K562 (cell line): Measurements from ENCODE around the gene PLEKHA8. TPM values are rescaled to one million over a fixed set of nuclear protein-coding genes. Genes with fewer than 3 reads are reported as not detected.
A peak's percentile ranks its signal among the peaks of the same experiment; 100 is the strongest.

Experiments used
- ATAC-seq: fragments of 200-7000 bp; cut with Tn5 transposase; 3 replicates; pipeline ENCODE4 v1.9.1; 2020; ENCODE audit warnings: moderate library complexity
- BruUV-seq: library from RNA; stranded (reverse); fragments of 400-500 nt; replicated peaks from 2 replicates; lab custom pipeline; 2021; lab: Mats Ljungman, UMichigan
- CTCF ChIA-PET: fragments of 300-600 bp; formaldehyde crosslinking; extraction: SDS; loops from one replicate; lab custom pipeline; 2021; ENCODE audit warnings: low intra/inter-chr PET ratio; lab: Yijun Ruan, JAX
- POLR2A ChIA-PET: fragments of 300-600, 350-650 bp; sonication (Branson Sonifier 250); formaldehyde crosslinking; extraction: SDS; loops from one replicate; lab custom pipeline; 2021; ENCODE audit warnings: antibody characterized with exemption, inconsistent platforms; lab: Yijun Ruan, JAX
- DNase-seq, 4 experiments: peaks; one replicate each; pipeline versions ENCODE4 v3.0.0 to v3.0.0-alpha.2; 2011 to 2018; ENCODE audit warnings: low spot score in 3 of 4, mixed read lengths in 3 of 4; ENCODE audit errors: extremely low read depth in 1 of 4
- FAIRE-seq: peaks from 2 replicates; lab custom pipeline; 2011; peaks lifted over from hg19 to GRCh38; lab: Jason Lieb, UNC
- H2AFZ ChIP-seq: 2 replicates; pipeline ENCODE4 v1.6.0; 2011; ENCODE audit warnings: low read depth, low read length, control low read depth, inconsistent platforms
- H3K27ac ChIP-seq: fragments of 200-600 bp; 3 replicates; pipeline ENCODE4 v1.8.0; 2011; ENCODE audit warnings: low read depth, mild to moderate bottlenecking, control low read depth, inconsistent platforms, low read length, moderate library complexity, mixed read lengths; ENCODE audit errors: extremely low read depth
- H3K27me3 ChIP-seq, 2 experiments: fragments of 300-600 bp in 1 of 2; 2 replicates in 1 of 2; 3 replicates in 1 of 2; pipeline versions ENCODE4 v1.6.0 to v1.8.0; 2011; ENCODE audit warnings: inconsistent platforms in 2 of 2, low read length in 2 of 2, mild to moderate bottlenecking in 1 of 2, mixed read lengths in 1 of 2, moderate library complexity in 1 of 2; ENCODE audit not compliant: control insufficient read depth in 2 of 2, insufficient read depth in 2 of 2
- H3K36me3 ChIP-seq: fragments of 300-600 bp; 3 replicates; pipeline ENCODE4 v1.8.0; 2011; ENCODE audit warnings: mild to moderate bottlenecking, low read length, inconsistent platforms; ENCODE audit not compliant: control insufficient read depth, insufficient read depth
- H3K4me1 ChIP-seq, 2 experiments: fragments of 200-600 bp in 1 of 2; replicated peaks in 1 of 2; 2 replicates in 1 of 2; 3 replicates in 1 of 2; pipeline versions ENCODE4 v1.5.1 to v1.8.0; 2011; ENCODE audit warnings: inconsistent platforms in 2 of 2, low read length in 2 of 2, mild to moderate bottlenecking in 1 of 2, mixed read lengths in 1 of 2, moderate library complexity in 1 of 2; ENCODE audit not compliant: control insufficient read depth in 2 of 2, insufficient read depth in 2 of 2
- H3K4me2 ChIP-seq: 2 replicates; pipeline ENCODE4 v1.6.1; 2011; ENCODE audit warnings: low read length, control low read depth, inconsistent platforms, mixed read lengths; ENCODE audit not compliant: insufficient read depth
- H3K4me3 ChIP-seq: fragments of 200-600 bp; sonication (generic), shearing (Covaris generic); 2 replicates; pipeline ENCODE4 v1.5.1; 2016; ENCODE audit warnings: control low read depth, inconsistent platforms
- H3K79me2 ChIP-seq: fragments of 200-600 bp; 3 replicates; pipeline ENCODE4 v1.8.0; 2011; ENCODE audit warnings: low read length, inconsistent platforms; ENCODE audit not compliant: control insufficient read depth, insufficient read depth
- H3K9ac ChIP-seq, 2 experiments: 2 replicates each; pipeline versions ENCODE4 v1.6.0 to v1.6.1; 2011; ENCODE audit warnings: low read depth in 2 of 2, low read length in 2 of 2, control low read depth in 1 of 2, inconsistent platforms in 1 of 2, mild to moderate bottlenecking in 1 of 2, mixed read lengths in 1 of 2; ENCODE audit not compliant: insufficient read depth in 1 of 2
- H3K9me1 ChIP-seq: one replicate; pipeline ENCODE4 v1.6.0; 2011; ENCODE audit warnings: inconsistent platforms, mild to moderate bottlenecking, low read length, moderate library complexity; ENCODE audit not compliant: control insufficient read depth, insufficient read depth
- H3K9me3 ChIP-seq: replicated peaks from 2 replicates; pipeline ENCODE4 v1.5.1; 2011; ENCODE audit warnings: low read depth, low read length, inconsistent platforms; ENCODE audit not compliant: control insufficient read depth, insufficient read depth
- H4K20me1 ChIP-seq: replicated peaks from 2 replicates; pipeline ENCODE4 v1.6.1; 2011; ENCODE audit warnings: low read length, inconsistent platforms, mixed read lengths; ENCODE audit not compliant: control insufficient read depth, insufficient read depth
- ASH1L ChIP-seq: fragments of 450-650 bp; IDR thresholded peaks from 2 replicates; pipeline ENCODE4 v1.6.1; 2018; ENCODE audit warnings: borderline replicate concordance, mild to moderate bottlenecking, low read depth; ENCODE audit not compliant: partially characterized antibody
- CBX5 ChIP-seq: IDR thresholded peaks from 2 replicates; pipeline ENCODE4 v1.6.1; 2014; ENCODE audit warnings: low read depth, borderline replicate concordance
- GABPB2 ChIP-seq: fragments of 250-450 bp; sonication (Bioruptor Pico); conservative IDR thresholded peaks from 2 replicates; pipeline ENCODE4 v1.5.1; 2021; ENCODE audit warnings: mild to moderate bottlenecking
- LEF1 ChIP-seq: fragments of 450-650 bp; IDR thresholded peaks from 2 replicates; pipeline ENCODE4 v1.6.1; 2016; ENCODE audit warnings: mild to moderate bottlenecking
- NBN ChIP-seq: fragments of 450-650 bp; IDR thresholded peaks from 2 replicates; pipeline ENCODE4 v1.6.1; 2016; ENCODE audit warnings: low read depth, mild to moderate bottlenecking
- NFIX ChIP-seq: fragments of 250-450 bp; sonication (Bioruptor Pico); IDR thresholded peaks from 2 replicates; pipeline ENCODE4 v1.4.0; 2020; ENCODE audit warnings: low read depth, mild to moderate bottlenecking, moderate library complexity
- NFRKB ChIP-seq: fragments of 450-650 bp; IDR thresholded peaks from 2 replicates; pipeline ENCODE4 v1.6.1; 2016; ENCODE audit warnings: low read depth
- PHF20 ChIP-seq: fragments of 450-650 bp; IDR thresholded peaks from 2 replicates; pipeline ENCODE4 v1.6.1; 2018; ENCODE audit not compliant: partially characterized antibody
- SRSF9 ChIP-seq: fragments of 200-400 bp; formaldehyde crosslinking; IDR thresholded peaks from 2 replicates; pipeline ENCODE4 v1.6.1; 2017; ENCODE audit warnings: low read depth, low read length, borderline replicate concordance
- ZFPM2 ChIP-seq: fragments of 250-450 bp; sonication (Bioruptor Pico); IDR thresholded peaks from 2 replicates; pipeline ENCODE4 v1.5.1; 2022; ENCODE audit warnings: mild to moderate bottlenecking
- ZNF133 ChIP-seq: fragments of 250-450 bp; sonication (Bioruptor Pico); IDR thresholded peaks from 2 replicates; pipeline ENCODE4 v1.4.0; 2020; ENCODE audit warnings: mild to moderate bottlenecking
- ZNF277 ChIP-seq: fragments of 250-450 bp; sonication (Bioruptor Pico); IDR thresholded peaks from 2 replicates; pipeline ENCODE4 v1.8.0; 2022; ENCODE audit warnings: inconsistent platforms, mild to moderate bottlenecking, moderate library complexity, borderline replicate concordance
- ZNF408 ChIP-seq: fragments of 250-450 bp; sonication (Bioruptor Pico); IDR thresholded peaks from 2 replicates; pipeline ENCODE4 v1.4.0; 2020; ENCODE audit warnings: low read depth, mild to moderate bottlenecking, moderate library complexity
- ZNF707 ChIP-seq: fragments of 250-450 bp; sonication (Bioruptor Pico); conservative IDR thresholded peaks from 2 replicates; pipeline ENCODE4 v1.8.0; 2022; ENCODE audit warnings: inconsistent platforms, mild to moderate bottlenecking, moderate library complexity
- WGBS: fragments of 100-300 bp; shearing (Covaris generic); methylation state at CpG from one replicate; pipeline ENCODE4 v1.1.6; 2016; ENCODE audit warnings: low coverage, mixed read lengths; ENCODE audit not compliant: insufficient coverage; ENCODE audit errors: missing lambda C conversion rate; 5-methylcytosine and 5-hydroxymethylcytosine counted together
- in situ Hi-C: fragments of 300-500 bp; cut with MboI; formaldehyde crosslinking; loops from 4 replicates; pipeline ENCODE4 v1.15.0; 2018; ENCODE audit warnings: inconsistent platforms, mixed read lengths
- intact Hi-C: fragments of 100-400 bp; cut with micrococcal nuclease; formaldehyde crosslinking; loops from 2 replicates; pipeline ENCODE4 v1.14.2; 2022
- polyA plus RNA-seq, 8 experiments: library from polyadenylated mRNA; depleted of rRNA in 4 of 8; stranded (reverse) in 5 of 8; unstranded in 3 of 8; fragments of >200 nt; fragmentation: Nextera tagmentation in 2 of 8; fragmentation: Illumina TruSeq in 1 of 8; extraction: Ambion mirVana in 2 of 8; extraction: Trizol in 1 of 8; gene quantifications; 2 replicates each; pipeline versions ENCODE4 v1.2.1 to v1.2.3, GENCODE V29; 2011 to 2014; ENCODE audit warnings: inconsistent platforms in 1 of 8, missing spikeins in 1 of 8
- total RNA-seq, 7 experiments: library from RNA; depleted of rRNA in 6 of 7; stranded (reverse); fragments of >200 nt in 6 of 7; fragmentation: Illumina TruSeq in 2 of 7; extraction: Trizol in 2 of 7; gene quantifications; 2 replicates each; pipeline versions ENCODE4 v1.2.1 to v1.2.3, GENCODE V29; 2011 to 2021; ENCODE audit warnings: low replicate concordance in 1 of 7
- TF ChIP-seq, protein P1 (sequence below): fragments of 250-450 bp; sonication (Bioruptor Pico); IDR thresholded peaks from 2 replicates; pipeline ENCODE4 v1.9.0; 2021; ENCODE audit warnings: mild to moderate bottlenecking, inconsistent platforms

Gene PLEKHA8
- total and polyA plus RNA-seq, 9 of the 15 experiments (the other 6 are each of a cell fraction or from before 2014, with no cell fraction given) = 3.2 to 16.3 (median 11.8) TPM

GRCh38 chr7:30115709-30116297 is 87.6 kb downstream of the PLEKHA8 start:
- Histone ChIP-seq H4K20me1 (no peaks in the 10 kb centered on the region), H3K4me3 (no peak overlapping the region), H3K9ac (no peak overlapping the region), H3K27ac (no peak overlapping the region), H2AFZ (no peak overlapping the region), H3K79me2 (no peaks in the 10 kb centered on the region; the same call in 2 of the 3 replicates), H3K36me3 (no peaks in the 10 kb centered on the region; the same call in 2 of the 3 replicates), H3K4me2 (no peak overlapping the region), H3K9me1 (no peaks in the 10 kb centered on the region), H3K4me1 (no peaks in the 10 kb centered on the region), H3K27me3 (no peaks in the 10 kb centered on the region), H3K9me3 (peaks cover 11% of the 10 kb centered on the region)
- in situ Hi-C loops (no loop called here), intact Hi-C loops (no loop called here)
- ChIA-PET POLR2A (no interaction called here), CTCF (no interaction called here)
- FAIRE-seq = no peak
- no peak for ATAC-seq
- WGBS = 89% methylated on average over 34 of the region's 34 CpGs
- BruUV-seq = no TSS peak
- DNase-seq = no peak
- TF ChIP-seq ZNF707 (0 out of 2 replicates have a peak, but pooled peaks have one; percentile 27), GABPB2 (CRISPR knock-in tag) (peak; percentile 70; the same call in 1 of the 2 replicates), ZNF408 (CRISPR knock-in tag) (0 out of 2 replicates have a peak, but pooled peaks have one; percentile 54), PHF20 (peak; percentile 81), NBN (no peak), ZNF277 (CRISPR knock-in tag) (peak; percentile 88; the same call in 1 of the 2 replicates), ZNF133 (CRISPR knock-in tag) (no peak), SRSF9 (no peak), NFRKB (peak; percentile 92), CBX5 (peak; percentile 31; the same call in 1 of the 2 replicates), ZFPM2 (no peak), NFIX (0 out of 2 replicates have a peak, but pooled peaks have one; percentile 6), LEF1 (peak; percentile 37; the same call in 1 of the 2 replicates), ASH1L (peak; percentile 41)
- TF ChIP-seq, protein P1, sequence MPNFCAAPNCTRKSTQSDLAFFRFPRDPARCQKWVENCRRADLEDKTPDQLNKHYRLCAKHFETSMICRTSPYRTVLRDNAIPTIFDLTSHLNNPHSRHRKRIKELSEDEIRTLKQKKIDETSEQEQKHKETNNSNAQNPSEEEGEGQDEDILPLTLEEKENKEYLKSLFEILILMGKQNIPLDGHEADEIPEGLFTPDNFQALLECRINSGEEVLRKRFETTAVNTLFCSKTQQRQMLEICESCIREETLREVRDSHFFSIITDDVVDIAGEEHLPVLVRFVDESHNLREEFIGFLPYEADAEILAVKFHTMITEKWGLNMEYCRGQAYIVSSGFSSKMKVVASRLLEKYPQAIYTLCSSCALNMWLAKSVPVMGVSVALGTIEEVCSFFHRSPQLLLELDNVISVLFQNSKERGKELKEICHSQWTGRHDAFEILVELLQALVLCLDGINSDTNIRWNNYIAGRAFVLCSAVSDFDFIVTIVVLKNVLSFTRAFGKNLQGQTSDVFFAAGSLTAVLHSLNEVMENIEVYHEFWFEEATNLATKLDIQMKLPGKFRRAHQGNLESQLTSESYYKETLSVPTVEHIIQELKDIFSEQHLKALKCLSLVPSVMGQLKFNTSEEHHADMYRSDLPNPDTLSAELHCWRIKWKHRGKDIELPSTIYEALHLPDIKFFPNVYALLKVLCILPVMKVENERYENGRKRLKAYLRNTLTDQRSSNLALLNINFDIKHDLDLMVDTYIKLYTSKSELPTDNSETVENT (CRISPR knock-in tag) = peak; percentile 65; the same call in 1 of the 2 replicates
